ENCODE data around the gene KCNQ1OT1. TPM values are rescaled to one million over a fixed set of nuclear protein-coding genes. Genes with fewer than 3 reads are reported as not detected.

Gene KCNQ1OT1
- total and polyA plus RNA-seq, 10 donors = 0.02 to 3.1 (median 1.7) TPM

DNA sequence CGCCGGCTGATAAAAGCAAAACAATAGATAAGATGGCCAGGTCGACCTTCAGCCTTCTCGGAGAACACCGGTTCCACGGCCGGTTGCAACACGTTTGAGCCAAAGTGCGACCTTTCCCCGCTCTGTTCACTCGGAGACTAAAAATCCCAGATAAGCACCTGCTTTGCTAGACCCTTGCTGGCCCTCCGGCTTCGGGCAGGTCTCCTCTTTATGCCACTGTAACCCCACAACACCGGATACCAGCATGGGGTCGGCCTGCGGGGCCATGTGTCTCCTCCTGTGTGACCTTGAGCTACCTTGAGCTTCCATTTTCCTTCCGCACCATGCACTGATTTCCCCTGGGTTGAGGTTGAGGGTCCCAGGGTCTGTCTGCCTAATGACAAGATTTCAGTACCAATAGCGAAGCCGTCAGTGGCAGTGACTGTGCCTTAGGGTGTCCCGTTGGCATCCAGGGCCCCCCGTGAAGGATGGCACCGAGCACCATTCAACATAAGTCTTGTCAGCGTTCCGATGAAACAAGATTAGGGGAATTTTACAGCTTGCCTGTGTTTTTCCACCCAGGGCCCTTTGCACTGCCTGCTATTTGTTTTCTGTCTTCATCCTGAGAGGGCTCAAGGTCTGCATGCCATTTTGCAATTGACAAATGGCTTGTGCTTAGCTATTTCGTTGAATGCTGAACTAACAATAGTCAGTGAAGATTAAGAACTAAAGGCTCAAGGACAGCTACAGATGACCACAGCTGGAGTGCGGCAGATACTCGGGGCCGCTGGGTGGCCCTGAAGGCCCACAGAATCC is 136.4 kb downstream of the KCNQ1OT1 start:
- H3K9me3 ChIP-seq = no peaks in the 10 kb centered on the region
- intact Hi-C loops (cut with DNase I; ENCODE audit: low total_unique reads) = no loop called here
- no peaks in the 10 kb centered on the region for H3K27me3 ChIP-seq (replicated peaks in 1 of 7)
- TF ChIP-seq, protein P1, sequence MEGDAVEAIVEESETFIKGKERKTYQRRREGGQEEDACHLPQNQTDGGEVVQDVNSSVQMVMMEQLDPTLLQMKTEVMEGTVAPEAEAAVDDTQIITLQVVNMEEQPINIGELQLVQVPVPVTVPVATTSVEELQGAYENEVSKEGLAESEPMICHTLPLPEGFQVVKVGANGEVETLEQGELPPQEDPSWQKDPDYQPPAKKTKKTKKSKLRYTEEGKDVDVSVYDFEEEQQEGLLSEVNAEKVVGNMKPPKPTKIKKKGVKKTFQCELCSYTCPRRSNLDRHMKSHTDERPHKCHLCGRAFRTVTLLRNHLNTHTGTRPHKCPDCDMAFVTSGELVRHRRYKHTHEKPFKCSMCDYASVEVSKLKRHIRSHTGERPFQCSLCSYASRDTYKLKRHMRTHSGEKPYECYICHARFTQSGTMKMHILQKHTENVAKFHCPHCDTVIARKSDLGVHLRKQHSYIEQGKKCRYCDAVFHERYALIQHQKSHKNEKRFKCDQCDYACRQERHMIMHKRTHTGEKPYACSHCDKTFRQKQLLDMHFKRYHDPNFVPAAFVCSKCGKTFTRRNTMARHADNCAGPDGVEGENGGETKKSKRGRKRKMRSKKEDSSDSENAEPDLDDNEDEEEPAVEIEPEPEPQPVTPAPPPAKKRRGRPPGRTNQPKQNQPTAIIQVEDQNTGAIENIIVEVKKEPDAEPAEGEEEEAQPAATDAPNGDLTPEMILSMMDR (IDR thresholded peaks at IDR 0.05 in 8 of 11, conservative IDR thresholded peaks at IDR 0.05 in 3 of 11) = no peak
- no peak for TF ChIP-seq POLR2AphosphoS5 (IDR thresholded peaks at IDR 0.05)
- TF ChIP-seq POLR2A (IDR thresholded peaks at IDR 0.05) = no peak
- peaks cover 0 to 16% (median 0%) of the 10 kb centered on the region in 6 donors for H3K4me1 ChIP-seq
- peak; percentile 54 for DNase-seq
- 82 to 92% (median 91%) methylated on average over 28 of the region's 28 CpGs for WGBS, 5 donors
- no peak overlapping the region for H3K27ac ChIP-seq
- no peaks in the 10 kb centered on the region for H3K36me3 ChIP-seq
- no peak overlapping the region for H3K4me3 ChIP-seq

DNA sequence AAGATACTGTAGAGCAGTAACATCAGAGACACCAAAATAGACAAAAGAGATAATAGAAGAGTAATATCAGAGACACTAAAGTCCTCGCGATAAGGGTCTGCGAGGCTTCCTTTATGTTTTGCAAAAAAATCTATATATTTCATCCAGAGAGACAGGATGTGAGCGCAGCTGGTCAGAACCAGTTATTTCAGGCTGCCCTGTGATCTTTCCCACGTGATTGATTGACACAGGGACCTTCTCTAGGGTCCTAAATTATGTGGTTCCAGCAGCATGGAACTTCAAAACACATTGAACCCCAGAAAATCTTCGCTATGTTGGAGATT is 136.9 kb downstream of the KCNQ1OT1 start:
- Histone ChIP-seq H3K27ac (no peak overlapping the region), H3K4me1 (peaks cover 0 to 16% (median 0%) of the 10 kb centered on the region in 6 donors), H3K36me3 (no peaks in the 10 kb centered on the region), H3K9me3 (no peaks in the 10 kb centered on the region), H3K27me3 (replicated peaks in 1 of 7) (no peaks in the 10 kb centered on the region), H3K4me3 (no peak overlapping the region)
- intact Hi-C loops (cut with DNase I; ENCODE audit: low total_unique reads) = no loop called here
- TF ChIP-seq POLR2A (IDR thresholded peaks at IDR 0.05) = no peak
- TF ChIP-seq, protein P1 (IDR thresholded peaks at IDR 0.05 in 8 of 11, conservative IDR thresholded peaks at IDR 0.05 in 3 of 11) = no peak
- no peak for TF ChIP-seq POLR2AphosphoS5 (IDR thresholded peaks at IDR 0.05)
- 81 to 88% (median 84%) methylated on average over 6 of the region's 6 CpGs for WGBS, 5 donors
- DNase-seq = no peak

DNA sequence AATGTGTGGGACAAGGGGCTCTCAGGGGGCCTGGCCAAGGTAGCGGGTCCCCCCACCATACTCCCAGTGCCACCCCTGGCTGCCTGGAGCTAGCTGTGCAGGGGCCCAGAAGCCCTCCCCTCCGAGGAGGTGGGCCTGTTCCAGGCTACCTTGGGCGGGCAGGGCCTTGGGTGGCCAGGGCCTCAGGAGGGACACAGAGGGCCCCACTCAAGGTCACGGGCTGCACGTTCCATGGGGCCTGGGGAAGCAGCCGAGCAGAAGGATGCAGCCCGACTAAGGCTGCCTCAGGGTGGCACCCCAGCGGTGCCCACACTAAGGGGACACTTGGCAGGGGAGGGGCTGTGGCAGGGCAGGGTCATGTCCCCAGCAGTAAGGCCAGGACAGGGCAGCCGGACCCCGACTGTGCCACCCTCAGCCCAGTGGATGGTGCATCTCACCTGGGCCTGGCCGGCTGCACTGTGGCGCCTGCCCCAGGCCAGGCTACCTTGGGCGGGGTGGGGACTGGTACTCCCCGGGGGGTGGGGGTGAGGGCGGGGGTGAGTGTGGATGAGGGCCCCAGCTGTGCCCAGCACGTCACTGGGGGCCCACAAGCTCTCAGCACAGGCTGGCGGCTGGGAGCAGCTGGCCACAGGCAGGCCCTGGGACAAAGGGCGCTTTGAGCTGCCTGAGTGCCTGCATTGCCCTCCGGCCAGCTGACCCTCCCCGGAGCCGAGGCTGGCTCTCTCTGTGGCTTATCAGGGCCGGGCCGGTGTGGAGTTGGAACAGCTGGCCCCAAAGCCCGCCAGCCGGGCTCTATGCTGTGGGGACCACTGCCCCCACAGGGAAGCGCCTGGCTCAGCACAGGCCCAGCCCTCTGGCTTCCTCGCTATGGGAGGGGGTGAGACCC is 137.9 kb downstream of the KCNQ1OT1 start:
- no peak overlapping the region for H3K27ac ChIP-seq
- no peaks in the 10 kb centered on the region for H3K9me3 ChIP-seq
- TF ChIP-seq, protein P1 (IDR thresholded peaks at IDR 0.05 in 8 of 11, conservative IDR thresholded peaks at IDR 0.05 in 3 of 11) = no peak
- no peak for TF ChIP-seq POLR2AphosphoS5 (IDR thresholded peaks at IDR 0.05)
- no peak for TF ChIP-seq POLR2A (IDR thresholded peaks at IDR 0.05)
- H3K27me3 ChIP-seq (replicated peaks in 1 of 7) = no peaks in the 10 kb centered on the region
- intact Hi-C loops (cut with DNase I; ENCODE audit: low total_unique reads) = no loop called here
- WGBS, 5 donors = 87 to 92% (median 91%) methylated on average over 11 to 27 of the region's 27 CpGs
- H3K36me3 ChIP-seq = no peaks in the 10 kb centered on the region
- H3K4me1 ChIP-seq = peaks cover 0 to 16% (median 0%) of the 10 kb centered on the region in 6 donors
- no peak overlapping the region for H3K4me3 ChIP-seq
- peak; percentile 64 for DNase-seq
